ENCODE measurements around the gene SLC39A11.
A peak's percentile ranks its signal among the peaks of the same experiment; 100 is the strongest.

SLC39A11 gene

GRCh38 chr17:73096866-73097265, 4.4 kb upstream of the SLC39A11 start:
- DNase-seq (ENCODE audit: low read depth in 1 of 2, low spot score in 1 of 2) = peak in 1 of 2 experiments; percentile 83
- peak overlapping the region; percentile 93 for H3K27ac ChIP-seq (replicated peaks)
- no peak for TF ChIP-seq REST (IDR thresholded peaks at IDR 0.05; ENCODE audit: insufficient replicate concordance, low read depth)
- TF ChIP-seq SPI1 (IDR thresholded peaks at IDR 0.05; ENCODE audit: borderline replicate concordance, low read depth) = peak; percentile 38; the same call in 1 of the 2 replicates
- no peak for TF ChIP-seq POLR2AphosphoS5 (IDR thresholded peaks at IDR 0.05; ENCODE audit: low read depth)
- no peaks in the 10 kb centered on the region for H3K27me3 ChIP-seq (ENCODE audit: insufficient read depth, poor library complexity, severe bottlenecking)
- H3K4me3 ChIP-seq (replicated peaks; ENCODE audit: insufficient read depth, low read length) = no peak overlapping the region

GRCh38 chr17:73096211-73096610, 3.7 kb upstream of the SLC39A11 start:
- peak in 1 of 2 experiments; percentile 70 for DNase-seq (ENCODE audit: low read depth in 1 of 2, low spot score in 1 of 2)
- H3K27ac ChIP-seq (replicated peaks) = peak overlapping the region; percentile 93
- TF ChIP-seq CTCF (IDR thresholded peaks at IDR 0.05; ENCODE audit: insufficient read depth, low read length) (no peak), SPI1 (IDR thresholded peaks at IDR 0.05; ENCODE audit: borderline replicate concordance, low read depth) (peak; percentile 37; the same call in 1 of the 2 replicates)
- no peaks in the 10 kb centered on the region for H3K27me3 ChIP-seq (ENCODE audit: insufficient read depth, poor library complexity, severe bottlenecking)
- H3K4me3 ChIP-seq (replicated peaks; ENCODE audit: insufficient read depth, low read length) = no peak overlapping the region

DNA sequence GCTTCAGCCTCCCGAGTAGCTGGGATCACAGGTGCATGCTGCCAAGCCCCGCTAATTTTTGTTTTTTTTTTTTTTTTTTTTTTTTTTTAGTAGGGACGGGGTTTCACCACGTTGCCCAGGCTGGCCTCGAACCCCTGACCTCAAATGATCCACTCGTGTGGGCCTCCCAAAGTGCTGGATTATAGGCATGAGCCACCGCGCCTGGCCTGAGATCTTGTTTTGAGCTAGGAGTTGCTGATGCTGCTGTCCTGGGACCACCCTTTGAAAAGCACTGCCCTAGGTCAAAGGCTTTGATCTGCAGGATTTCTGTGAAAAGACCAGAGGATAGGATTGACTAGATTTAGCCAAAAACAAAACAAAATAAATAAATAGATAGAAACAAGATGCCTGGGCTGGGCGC, 798 bp upstream of the SLC39A11 start:
- TF ChIP-seq CTCF (IDR thresholded peaks at IDR 0.05; ENCODE audit: insufficient read depth, low read length) = no peak
- TF ChIP-seq REST (IDR thresholded peaks at IDR 0.05; ENCODE audit: insufficient replicate concordance, low read depth) = no peak
- no peak for TF ChIP-seq SPI1 (IDR thresholded peaks at IDR 0.05; ENCODE audit: borderline replicate concordance, low read depth)
- no peak for TF ChIP-seq GABPA (IDR thresholded peaks at IDR 0.05; ENCODE audit: low read depth)
- no peak for TF ChIP-seq POLR2AphosphoS5 (IDR thresholded peaks at IDR 0.05; ENCODE audit: low read depth)
- Histone ChIP-seq H3K27ac (replicated peaks) (no peak overlapping the region), H3K27me3 (ENCODE audit: insufficient read depth, poor library complexity, severe bottlenecking) (no peaks in the 10 kb centered on the region), H3K4me3 (replicated peaks; ENCODE audit: insufficient read depth, low read length) (no peak overlapping the region)
- no peak for DNase-seq (ENCODE audit: low read depth in 1 of 2, low spot score in 1 of 2)

GRCh38 chr17:73091770-73092522, 542 bp downstream of the SLC39A11 start:
- peak overlapping the region; percentile 82 for H3K27ac ChIP-seq (replicated peaks)
- H3K27me3 ChIP-seq (ENCODE audit: insufficient read depth, poor library complexity, severe bottlenecking) = no peaks in the 10 kb centered on the region
- H3K4me3 ChIP-seq (replicated peaks; ENCODE audit: insufficient read depth, low read length) = peak overlapping the region; percentile 87
- TF ChIP-seq REST (IDR thresholded peaks at IDR 0.05; ENCODE audit: insufficient replicate concordance, low read depth) = no peak
- TF ChIP-seq GABPA (IDR thresholded peaks at IDR 0.05; ENCODE audit: low read depth) = no peak
- no peak for TF ChIP-seq CTCF (IDR thresholded peaks at IDR 0.05; ENCODE audit: insufficient read depth, low read length)
- TF ChIP-seq POLR2AphosphoS5 (IDR thresholded peaks at IDR 0.05; ENCODE audit: low read depth) = peak; percentile 31; the same call in 1 of the 2 replicates
- TF ChIP-seq SPI1 (IDR thresholded peaks at IDR 0.05; ENCODE audit: borderline replicate concordance, low read depth) = peak; percentile 52; the same call in 1 of the 2 replicates
- peak; percentile 54 to 67 for DNase-seq (ENCODE audit: low read depth in 1 of 2, low spot score in 1 of 2)

All from HL-60 (cell line).